Measurements from ENCODE around the gene MARS1. TPM values are rescaled to one million over a fixed set of nuclear protein-coding genes. Genes with fewer than 3 reads are reported as not detected.
"Not testable (repeated sequence)": the region's sequence is repeated elsewhere in the genome, so short reads cannot be mapped to it uniquely, and the experiment has no call there.

The MARS1 gene
- total RNA-seq, 2 experiments from 2014 or later = 389 to 583 TPM

- Mint-ChIP-seq H3K36me3 (ENCODE audit: low read depth) (peaks cover 55% of the 10 kb centered on the region), H3K4me1 (no peaks in the 10 kb centered on the region), H3K27me3 (no peaks in the 10 kb centered on the region), H3K4me3 (no peak overlapping the region), H3K9me3 (ENCODE audit: low read depth) (no peaks in the 10 kb centered on the region), H3K27ac (no peak overlapping the region)
- ChIA-PET CTCF (interaction anchor here (1.2 to 1.7 kb wide), 2 partner anchors 11 to 20 kb away, joined by 3 to 6 read pairs; no protein-coding TSS in a partner anchor), POLR2A (interaction anchor here (0.6 kb wide), 1 partner anchor 759 kb away, joined by 5 read pairs; the partner anchor contains the start of gene PRIM1)
- DNase-seq = no peak
- intact Hi-C loops (cut with DNase I, micrococcal nuclease) = no loop called here
- no peak for ATAC-seq
Measured at GRCh38 chr12:57511161-57511560, 23.3 kb downstream of the MARS1 start.

- CTCF ChIA-PET = interaction anchor here (1.1 to 1.7 kb wide), 4 partner anchors 9 to 22 kb away, joined by 3 to 6 read pairs (median 3); no protein-coding TSS in a partner anchor
- DNase-seq (no peak), ATAC-seq (no peak)
- POLR2A ChIA-PET = interaction anchor here (0.5 kb wide), 1 partner anchor 19 kb away, joined by 4 read pairs; no protein-coding TSS in a partner anchor
- intact Hi-C loops (cut with DNase I, micrococcal nuclease) = no loop called here
- peaks cover under 1% of the 10 kb centered on the region for H3K4me1 Mint-ChIP-seq
- H3K27ac Mint-ChIP-seq = peak overlapping the region; percentile 78
- no peaks in the 10 kb centered on the region for H3K9me3 Mint-ChIP-seq (ENCODE audit: low read depth)
- H3K36me3 Mint-ChIP-seq (ENCODE audit: low read depth) = peaks cover 57% of the 10 kb centered on the region
- H3K4me3 Mint-ChIP-seq = no peak overlapping the region
- H3K27me3 Mint-ChIP-seq = no peaks in the 10 kb centered on the region
Measured at GRCh38 chr12:57511588-57512325, 23.9 kb downstream of the MARS1 start.

- peak overlapping the region; percentile 4 for H3K27ac Mint-ChIP-seq
- H3K9me3 Mint-ChIP-seq (ENCODE audit: low read depth) = no peaks in the 10 kb centered on the region
- H3K4me3 Mint-ChIP-seq = no peak overlapping the region
- ChIA-PET CTCF (interaction anchor here (1.1 to 1.7 kb wide), 3 partner anchors 10 to 23 kb away, joined by 3 to 6 read pairs (median 3); no protein-coding TSS in a partner anchor), POLR2A (interaction anchor here (0.5 kb wide), 1 partner anchor 20 kb away, joined by 4 read pairs; no protein-coding TSS in a partner anchor)
- H3K36me3 Mint-ChIP-seq (ENCODE audit: low read depth) = peaks cover 66% of the 10 kb centered on the region
- intact Hi-C loops (cut with DNase I, micrococcal nuclease) = no loop called here
- peaks cover 5% of the 10 kb centered on the region for H3K4me1 Mint-ChIP-seq
- ATAC-seq = no peak
- H3K27me3 Mint-ChIP-seq = no peaks in the 10 kb centered on the region
- no peak for DNase-seq
Measured at GRCh38 chr12:57512665-57513064, 24.8 kb downstream of the MARS1 start.

- intact Hi-C loops (cut with DNase I, micrococcal nuclease) = no loop called here
- ATAC-seq (no peak), DNase-seq (no peak)
- H3K9me3 Mint-ChIP-seq (ENCODE audit: low read depth) = no peaks in the 10 kb centered on the region
- no peak overlapping the region for H3K4me3 Mint-ChIP-seq
- peaks cover 8% of the 10 kb centered on the region for H3K4me1 Mint-ChIP-seq
- no peaks in the 10 kb centered on the region for H3K27me3 Mint-ChIP-seq
- ChIA-PET CTCF (interaction anchor here (1.1 kb wide), 1 partner anchor 11 kb away, joined by 3 read pairs; no protein-coding TSS in a partner anchor), POLR2A (no interaction called here)
- no peak overlapping the region for H3K27ac Mint-ChIP-seq
- H3K36me3 Mint-ChIP-seq (ENCODE audit: low read depth) = peaks cover 70% of the 10 kb centered on the region
Measured at GRCh38 chr12:57513266-57513665, 25.4 kb downstream of the MARS1 start.

DNA sequence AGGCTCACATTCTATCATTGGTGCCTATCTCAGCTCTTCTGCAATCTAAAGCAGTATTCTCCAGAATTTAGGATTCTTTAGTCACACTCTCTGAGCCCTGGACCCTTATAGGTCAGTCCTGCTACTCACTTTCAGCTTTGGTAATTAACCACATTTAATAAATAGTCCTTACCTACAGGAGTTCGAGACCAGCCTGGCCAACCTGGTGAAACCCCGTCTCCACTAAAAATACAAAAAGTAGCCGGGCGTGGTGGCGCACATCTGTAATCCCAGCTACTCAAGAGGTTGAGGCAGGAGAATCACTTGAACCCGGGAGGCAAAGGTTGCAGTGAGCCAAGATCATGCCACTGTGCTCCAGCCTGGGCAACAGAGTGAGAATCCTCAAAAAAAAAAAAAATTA, 25.8 kb downstream of the MARS1 start:
- ATAC-seq; H3K4me3 Mint-ChIP-seq; H3K9me3 Mint-ChIP-seq (ENCODE audit: low read depth); H3K27me3 Mint-ChIP-seq; DNase-seq; intact Hi-C loops (cut with DNase I, micrococcal nuclease); H3K27ac Mint-ChIP-seq: not testable (repeated sequence)
- ChIA-PET CTCF (interaction anchor here (0.7 to 1.3 kb wide), 2 partner anchors 39 to 999 kb away, joined by 3 read pairs; no protein-coding TSS in a partner anchor), POLR2A (interaction anchor here (1.2 kb wide), 1 partner anchor 17 kb away, joined by 7 read pairs; no protein-coding TSS in a partner anchor)
- H3K36me3 Mint-ChIP-seq (ENCODE audit: low read depth) = peaks cover 71% of the 10 kb centered on the region
- peaks cover 12% of the 10 kb centered on the region for H3K4me1 Mint-ChIP-seq

DNA sequence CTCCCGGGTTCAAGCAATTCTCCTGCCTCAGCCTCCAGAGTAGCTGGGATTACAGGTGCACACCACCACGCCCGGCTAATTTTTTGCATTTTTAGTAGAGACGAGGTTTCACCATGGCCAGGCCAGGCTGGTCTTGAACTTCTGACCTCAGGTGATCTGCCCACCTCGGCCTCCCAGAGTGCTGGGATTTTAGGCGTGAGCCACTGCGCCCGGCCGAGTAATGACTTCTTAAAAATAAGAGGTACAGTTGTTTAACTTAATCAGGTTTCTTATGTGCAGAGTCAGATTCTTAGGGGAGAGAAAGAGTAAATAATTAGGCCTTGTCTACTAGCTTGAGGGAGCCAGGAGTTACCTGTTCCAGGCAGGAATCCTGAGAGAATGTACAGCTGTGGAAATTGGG, 26.4 kb downstream of the MARS1 start:
- ATAC-seq; intact Hi-C loops (cut with DNase I, micrococcal nuclease); H3K9me3 Mint-ChIP-seq (ENCODE audit: low read depth); H3K4me3 Mint-ChIP-seq; H3K27me3 Mint-ChIP-seq; DNase-seq: not testable (repeated sequence)
- Mint-ChIP-seq H3K27ac (peak overlapping the region; percentile 33), H3K4me1 (peaks cover 17% of the 10 kb centered on the region), H3K36me3 (ENCODE audit: low read depth) (peaks cover 73% of the 10 kb centered on the region)
- ChIA-PET CTCF (interaction anchor here (0.6 to 1.7 kb wide), 5 partner anchors 38 to 999 kb away, joined by 3 read pairs; no protein-coding TSS in a partner anchor), POLR2A (interaction anchor here (0.6 to 1.2 kb wide), 3 partner anchors 12 to 26 kb away, joined by 3 to 7 read pairs (median 4); partner anchors contain the start of gene MARS1)

- Mint-ChIP-seq H3K9me3 (ENCODE audit: low read depth) (no peaks in the 10 kb centered on the region), H3K27ac (peak overlapping the region; percentile 43), H3K27me3 (no peaks in the 10 kb centered on the region), H3K4me1 (peaks cover 19% of the 10 kb centered on the region), H3K4me3 (no peak overlapping the region), H3K36me3 (ENCODE audit: low read depth) (peaks cover 76% of the 10 kb centered on the region)
- DNase-seq (no peak), ATAC-seq (no peak)
- intact Hi-C loops (cut with DNase I, micrococcal nuclease) = no loop called here
- ChIA-PET CTCF (interaction anchor here (0.6 to 1.7 kb wide), 4 partner anchors 38 to 214 kb away, joined by 3 read pairs; no protein-coding TSS in a partner anchor), POLR2A (interaction anchor here (0.6 to 1.2 kb wide), 4 partner anchors 11 to 187 kb away, joined by 3 to 7 read pairs (median 4); partner anchors contain the start of gene MARS1)
Measured at GRCh38 chr12:57514720-57515407, 27.0 kb downstream of the MARS1 start.

DNA sequence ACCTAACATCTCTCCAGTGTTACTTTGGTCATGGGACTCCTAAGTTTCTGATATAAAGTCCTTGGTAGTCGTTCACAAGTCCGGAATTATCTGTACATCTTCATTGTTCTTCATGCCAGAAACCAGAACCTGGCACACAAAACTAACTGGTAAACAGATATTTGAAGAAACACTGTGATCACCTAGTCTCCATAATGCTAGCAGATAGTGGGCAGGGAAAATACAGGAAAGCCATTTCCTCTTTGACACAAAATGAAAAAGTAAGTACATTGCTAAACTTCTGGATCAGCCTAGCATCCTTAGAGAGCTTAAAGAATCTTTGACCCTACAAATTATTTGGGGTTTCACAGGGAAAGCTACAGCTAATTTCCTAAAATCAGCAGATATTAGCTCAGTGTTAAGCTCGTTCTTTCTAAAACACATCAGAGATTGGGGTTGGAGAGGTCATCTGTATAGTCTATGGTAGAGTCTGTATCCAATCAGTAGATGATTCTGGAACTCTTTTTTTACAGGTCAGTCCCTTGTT, 27.6 kb downstream of the MARS1 start:
- H3K27me3 Mint-ChIP-seq = no peaks in the 10 kb centered on the region
- H3K27ac Mint-ChIP-seq = peak overlapping the region; percentile 43
- ChIA-PET POLR2A (interaction anchor here (0.6 kb wide), 1 partner anchor 186 kb away, joined by 5 read pairs; no protein-coding TSS in a partner anchor), CTCF (interaction anchor here (1.7 kb wide), 1 partner anchor 39 kb away, joined by 3 read pairs; no protein-coding TSS in a partner anchor)
- H3K4me1 Mint-ChIP-seq = peaks cover 19% of the 10 kb centered on the region
- H3K36me3 Mint-ChIP-seq (ENCODE audit: low read depth) = peaks cover 79% of the 10 kb centered on the region
- no peak for DNase-seq
- no peaks in the 10 kb centered on the region for H3K9me3 Mint-ChIP-seq (ENCODE audit: low read depth)
- no peak overlapping the region for H3K4me3 Mint-ChIP-seq
- intact Hi-C loops (cut with DNase I, micrococcal nuclease) = no loop called here
- ATAC-seq = no peak

- peaks cover 22% of the 10 kb centered on the region for H3K4me1 Mint-ChIP-seq
- H3K27ac Mint-ChIP-seq = peak overlapping the region; percentile 43
- no peak for DNase-seq
- intact Hi-C loops (cut with DNase I, micrococcal nuclease) = no loop called here
- no peak for ATAC-seq
- no peaks in the 10 kb centered on the region for H3K9me3 Mint-ChIP-seq (ENCODE audit: low read depth)
- no peaks in the 10 kb centered on the region for H3K27me3 Mint-ChIP-seq
- CTCF ChIA-PET = no interaction called here
- peaks cover 77% of the 10 kb centered on the region for H3K36me3 Mint-ChIP-seq (ENCODE audit: low read depth)
- H3K4me3 Mint-ChIP-seq = no peak overlapping the region
- POLR2A ChIA-PET = interaction anchor here (1.2 kb wide), 1 partner anchor 13 kb away, joined by 8 read pairs; no protein-coding TSS in a partner anchor
Measured at GRCh38 chr12:57515934-57516541, 28.2 kb downstream of the MARS1 start.

- ChIA-PET POLR2A (interaction anchor here (1.0 to 1.2 kb wide), 4 partner anchors 9 to 20 kb away, joined by 3 to 8 read pairs (median 4); no protein-coding TSS in a partner anchor), CTCF (no interaction called here)
- intact Hi-C loops (cut with DNase I, micrococcal nuclease) = no loop called here
- H3K27me3 Mint-ChIP-seq = no peaks in the 10 kb centered on the region
- no peak for DNase-seq
- no peak for ATAC-seq
- H3K4me3 Mint-ChIP-seq = no peak overlapping the region
- no peaks in the 10 kb centered on the region for H3K9me3 Mint-ChIP-seq (ENCODE audit: low read depth)
- peak overlapping the region; percentile 44 for H3K27ac Mint-ChIP-seq
- peaks cover 29% of the 10 kb centered on the region for H3K4me1 Mint-ChIP-seq
- peaks cover 72% of the 10 kb centered on the region for H3K36me3 Mint-ChIP-seq (ENCODE audit: low read depth)
Measured at GRCh38 chr12:57516617-57517153, 28.8 kb downstream of the MARS1 start.

Measured in activated CD4-positive, alpha-beta T cell treated with anti-CD3 and anti-CD28 coated beads for 36 hours (primary cell).